ENCODE measurements around the gene CCDC91. TPM values are rescaled to one million over a fixed set of nuclear protein-coding genes. Genes with fewer than 3 reads are reported as not detected.

The CCDC91 gene
- total RNA-seq, 2 experiments from 2014 or later: 23.1 to 24.6 TPM

DNA sequence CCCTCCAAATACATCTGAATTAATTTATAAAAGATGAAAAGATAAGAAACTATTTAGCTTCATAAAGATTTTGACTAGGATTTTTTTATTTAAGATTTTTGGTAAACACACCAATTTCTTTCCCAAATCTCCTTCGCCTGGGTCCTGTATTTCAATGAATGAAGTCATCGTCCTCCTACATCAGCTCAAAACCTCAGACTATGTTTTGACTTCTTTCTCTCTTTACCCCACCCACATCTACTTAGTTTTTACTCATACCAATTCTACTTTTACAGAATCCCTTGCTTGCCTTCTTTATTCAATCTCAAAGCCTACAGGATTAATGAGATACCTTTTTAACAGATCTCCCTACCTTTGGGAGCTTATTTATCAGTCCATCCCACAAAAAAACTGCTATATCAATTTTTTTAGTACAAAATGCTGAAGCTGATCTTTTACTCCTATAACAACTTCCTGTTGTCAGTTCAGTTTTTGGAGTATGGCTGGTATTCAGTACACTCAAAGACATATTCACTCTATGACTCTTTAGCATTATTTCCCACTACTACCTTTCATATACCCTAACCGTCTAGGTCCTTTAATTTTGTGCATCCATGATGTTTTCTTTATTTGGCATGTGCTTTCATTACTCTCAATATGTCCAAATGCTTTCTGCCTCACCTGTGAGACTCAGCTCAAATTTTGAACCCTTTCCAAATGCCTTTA, 18.7 kb upstream of the CCDC91 start:
- CTCF ChIA-PET: no interaction called here
- DNase-seq: no peak
- Mint-ChIP-seq H3K27ac (peak overlapping the region; percentile 10), H3K27me3 (no peaks in the 10 kb centered on the region), H3K4me3 (no peak overlapping the region), H3K36me3 (ENCODE audit: low read depth) (no peaks in the 10 kb centered on the region), H3K9me3 (no peaks in the 10 kb centered on the region), H3K4me1 (peaks cover 1% of the 10 kb centered on the region)
- POLR2A ChIA-PET: interaction anchor here (1.0 kb wide), 1 partner anchor 19 kb away, joined by 6 read pairs; the partner anchor contains the start of gene CCDC91

DNA sequence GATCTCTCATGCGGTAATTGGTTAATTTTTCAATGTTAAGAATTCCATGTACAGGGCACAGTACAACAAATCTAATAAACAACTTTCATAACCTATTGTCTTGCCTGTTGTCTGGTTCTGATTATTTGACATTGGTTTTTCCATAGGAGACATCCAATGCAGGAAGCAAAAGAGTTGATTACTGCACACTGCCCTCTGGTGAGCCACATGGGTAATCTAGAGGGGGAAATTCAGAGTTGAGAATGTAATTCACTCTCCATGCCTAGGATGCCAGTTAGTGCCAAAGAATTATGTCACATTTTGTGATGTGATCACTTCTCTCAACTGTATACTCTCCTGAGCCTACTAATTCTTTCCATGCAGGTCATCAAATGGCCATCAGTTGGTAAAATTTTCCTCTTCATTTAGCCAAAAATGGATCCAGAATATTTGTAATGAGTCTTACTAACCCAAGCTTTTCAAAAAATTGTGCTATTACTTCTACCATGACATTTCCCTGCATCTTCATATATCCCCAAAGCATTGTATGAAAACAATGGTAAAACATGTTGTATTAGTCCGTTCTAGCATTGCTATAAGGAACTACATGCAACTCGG, 17.7 kb upstream of the CCDC91 start:
- CTCF ChIA-PET: no interaction called here
- POLR2A ChIA-PET: no interaction called here
- no peaks in the 10 kb centered on the region for H3K27me3 Mint-ChIP-seq
- H3K4me1 Mint-ChIP-seq: peaks cover 1% of the 10 kb centered on the region
- H3K4me3 Mint-ChIP-seq: no peak overlapping the region
- H3K27ac Mint-ChIP-seq: no peak overlapping the region
- no peaks in the 10 kb centered on the region for H3K36me3 Mint-ChIP-seq (ENCODE audit: low read depth)
- H3K9me3 Mint-ChIP-seq: no peaks in the 10 kb centered on the region
- no peak for DNase-seq

DNA sequence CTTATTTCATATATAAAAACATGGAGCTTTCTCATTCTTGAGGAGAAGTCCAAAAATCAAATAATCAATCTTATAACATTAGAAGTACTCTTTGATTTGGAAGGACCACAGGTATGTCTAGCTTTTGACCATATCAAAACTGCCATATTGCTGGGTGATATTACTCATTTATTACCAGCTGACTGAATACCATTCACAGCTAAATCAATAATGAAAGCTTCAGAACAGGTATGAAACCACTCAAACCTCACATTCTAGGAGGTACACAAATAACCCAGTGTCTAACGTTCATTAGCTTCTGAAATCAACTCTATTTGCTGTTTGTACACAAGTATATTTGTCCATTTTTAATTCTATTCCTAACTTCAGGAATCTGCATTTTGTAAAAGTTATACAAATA, 16.8 kb upstream of the CCDC91 start:
- Mint-ChIP-seq H3K4me3 (no peak overlapping the region), H3K4me1 (peaks cover 1% of the 10 kb centered on the region), H3K27me3 (no peaks in the 10 kb centered on the region), H3K27ac (no peak overlapping the region), H3K9me3 (no peaks in the 10 kb centered on the region), H3K36me3 (ENCODE audit: low read depth) (no peaks in the 10 kb centered on the region)
- POLR2A ChIA-PET: no interaction called here
- CTCF ChIA-PET: no interaction called here
- DNase-seq: no peak

DNA sequence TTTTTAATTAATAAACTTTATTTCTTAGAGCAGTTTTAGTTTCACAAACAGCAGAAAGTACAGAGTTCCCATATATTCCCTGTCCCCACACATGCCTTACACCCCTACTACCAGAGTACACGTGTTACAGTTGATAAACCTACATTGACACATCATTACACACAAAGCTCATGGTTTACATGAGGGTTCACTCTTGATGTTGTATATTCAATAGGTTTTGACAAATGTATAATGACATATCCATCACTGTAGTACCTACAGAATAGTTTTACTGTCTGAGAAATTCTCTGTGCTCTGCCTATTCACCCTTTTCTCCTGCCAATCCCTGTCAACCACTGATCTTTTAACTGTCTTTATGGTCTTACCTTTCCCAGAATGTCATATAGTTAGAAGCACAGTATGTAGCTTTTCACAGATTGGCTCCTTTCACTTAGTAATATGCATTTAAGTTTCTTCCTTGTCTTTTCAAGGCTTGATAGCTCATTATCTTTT, 15.1 kb upstream of the CCDC91 start:
- Mint-ChIP-seq H3K27ac (no peak overlapping the region), H3K4me1 (peaks cover 1% of the 10 kb centered on the region), H3K27me3 (no peaks in the 10 kb centered on the region), H3K9me3 (no peaks in the 10 kb centered on the region), H3K4me3 (no peak overlapping the region), H3K36me3 (ENCODE audit: low read depth) (no peaks in the 10 kb centered on the region)
- POLR2A ChIA-PET: interaction anchor here (2.4 kb wide), 1 partner anchor 16 kb away, joined by 10 read pairs; the partner anchor contains the start of gene CCDC91
- CTCF ChIA-PET: no interaction called here
- no peak for DNase-seq

DNA sequence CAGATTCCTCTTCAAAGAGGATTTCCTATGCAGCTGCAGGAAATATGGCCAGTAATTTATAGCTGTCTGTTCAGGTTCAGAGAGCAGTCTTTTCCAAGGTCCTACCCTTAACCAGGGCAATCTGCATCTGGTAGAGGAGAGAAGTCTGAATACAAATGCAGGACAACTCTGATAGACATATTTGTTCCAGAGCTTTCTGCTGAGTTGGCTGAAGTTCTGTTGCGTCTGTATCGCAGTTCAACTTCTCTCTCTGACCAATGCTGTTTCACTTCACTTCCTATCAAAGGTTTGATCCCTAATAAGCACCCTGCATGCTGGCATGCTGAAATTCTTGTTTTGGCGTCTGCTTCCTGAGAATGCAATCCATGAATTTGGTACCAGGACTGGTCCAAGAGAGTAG, 14.0 kb upstream of the CCDC91 start:
- DNase-seq: no peak
- Mint-ChIP-seq H3K4me1 (peaks cover 1% of the 10 kb centered on the region), H3K36me3 (ENCODE audit: low read depth) (no peaks in the 10 kb centered on the region), H3K4me3 (no peak overlapping the region), H3K9me3 (no peaks in the 10 kb centered on the region), H3K27ac (no peak overlapping the region), H3K27me3 (no peaks in the 10 kb centered on the region)
- ChIA-PET POLR2A (interaction anchor here (2.4 kb wide), 1 partner anchor 14 kb away, joined by 10 read pairs; the partner anchor contains the start of gene CCDC91), CTCF (no interaction called here)

DNA sequence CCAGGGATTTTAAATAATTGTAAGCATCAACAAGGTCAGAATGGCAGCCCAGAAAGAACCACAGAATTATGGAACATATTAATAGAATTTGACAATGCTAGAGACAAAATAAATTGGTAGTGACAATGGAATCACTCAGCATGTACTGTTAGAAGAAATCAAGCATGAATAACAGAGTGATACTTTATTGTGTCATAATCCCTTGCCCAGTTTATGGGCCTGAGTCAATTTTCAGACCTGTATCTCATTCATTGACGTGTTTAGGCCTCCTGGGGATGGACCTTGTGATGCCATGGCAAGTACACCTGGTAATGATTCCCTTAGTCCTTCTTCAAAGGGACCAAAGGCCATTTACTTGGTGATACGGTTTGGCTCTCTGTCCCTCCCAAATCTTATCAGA, 12.8 kb upstream of the CCDC91 start:
- Mint-ChIP-seq H3K4me1 (no peaks in the 10 kb centered on the region), H3K4me3 (no peak overlapping the region), H3K27ac (no peak overlapping the region), H3K9me3 (no peaks in the 10 kb centered on the region), H3K27me3 (no peaks in the 10 kb centered on the region), H3K36me3 (ENCODE audit: low read depth) (no peaks in the 10 kb centered on the region)
- ChIA-PET POLR2A (interaction anchor here (2.4 kb wide), 1 partner anchor 13 kb away, joined by 10 read pairs; the partner anchor contains the start of gene CCDC91), CTCF (no interaction called here)
- DNase-seq: no peak

DNA sequence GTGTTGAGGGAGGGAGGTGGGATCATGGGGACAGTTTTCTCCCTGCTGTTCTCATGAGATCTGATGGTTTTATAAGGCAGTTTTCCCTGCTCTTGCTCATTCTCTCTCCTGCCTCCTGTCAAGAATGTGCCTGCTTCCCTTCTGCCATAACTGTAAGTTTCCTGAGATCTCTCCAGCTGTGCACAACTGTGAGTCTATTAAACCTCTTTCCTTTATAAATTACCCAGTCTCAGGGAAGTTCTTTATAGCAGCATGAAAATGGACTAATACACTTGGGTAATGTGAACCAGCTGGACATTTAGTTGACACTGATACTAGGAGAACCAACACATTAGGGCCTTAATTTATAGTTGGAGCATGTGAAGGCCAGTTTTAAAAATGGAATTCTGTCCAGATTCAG, 12.4 kb upstream of the CCDC91 start:
- Mint-ChIP-seq H3K4me3 (no peak overlapping the region), H3K27ac (no peak overlapping the region), H3K4me1 (no peaks in the 10 kb centered on the region), H3K27me3 (no peaks in the 10 kb centered on the region), H3K36me3 (ENCODE audit: low read depth) (no peaks in the 10 kb centered on the region), H3K9me3 (no peaks in the 10 kb centered on the region)
- ChIA-PET POLR2A (no interaction called here), CTCF (no interaction called here)
- DNase-seq: no peak

DNA sequence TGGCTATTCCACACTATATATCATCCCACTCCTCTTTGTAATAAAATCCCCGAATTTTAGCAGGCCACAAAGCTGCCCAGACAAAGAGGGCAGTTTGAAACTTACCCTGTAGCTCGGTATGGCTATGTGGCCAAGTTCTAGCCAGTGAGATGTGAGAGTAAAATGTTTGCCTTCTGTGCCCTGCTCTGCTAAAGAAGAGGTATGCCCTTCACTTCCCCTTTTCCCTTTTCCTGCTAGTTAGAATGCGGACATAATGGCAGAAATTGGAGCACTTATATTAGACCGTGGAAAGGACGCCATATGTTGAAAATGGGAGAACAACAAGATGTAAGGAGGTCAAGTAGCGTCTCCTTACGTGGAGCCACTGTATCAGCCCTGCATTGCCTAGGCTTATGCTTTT, 11.5 kb upstream of the CCDC91 start:
- DNase-seq: no peak
- Mint-ChIP-seq H3K4me1 (no peaks in the 10 kb centered on the region), H3K36me3 (ENCODE audit: low read depth) (no peaks in the 10 kb centered on the region), H3K27ac (no peak overlapping the region), H3K4me3 (no peak overlapping the region), H3K27me3 (no peaks in the 10 kb centered on the region), H3K9me3 (peaks cover 4% of the 10 kb centered on the region)
- ChIA-PET CTCF (no interaction called here), POLR2A (no interaction called here)

DNA sequence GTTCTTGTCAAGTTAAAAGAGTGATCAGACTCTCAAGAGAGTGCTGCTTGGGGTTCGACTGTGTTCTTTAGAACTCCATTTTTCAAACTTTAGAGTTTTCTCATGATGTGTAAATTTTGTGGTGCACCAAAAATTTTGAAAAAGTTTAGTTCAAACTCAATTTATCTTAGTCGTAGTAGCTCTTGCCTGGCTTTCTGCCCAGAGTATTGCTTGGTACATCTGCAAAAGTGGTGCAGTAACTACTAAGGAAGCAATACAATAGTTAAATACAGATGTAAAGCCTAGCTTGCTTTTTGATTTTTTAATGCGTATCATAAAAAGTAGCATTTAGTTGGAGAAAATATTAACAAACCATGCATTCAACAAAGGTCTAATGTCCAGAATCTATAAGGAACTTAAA, 9.5 kb upstream of the CCDC91 start:
- DNase-seq: no peak
- peaks cover 4% of the 10 kb centered on the region for H3K9me3 Mint-ChIP-seq
- H3K27ac Mint-ChIP-seq: no peak overlapping the region
- ChIA-PET POLR2A (no interaction called here), CTCF (no interaction called here)
- H3K4me1 Mint-ChIP-seq: no peaks in the 10 kb centered on the region
- no peaks in the 10 kb centered on the region for H3K36me3 Mint-ChIP-seq (ENCODE audit: low read depth)
- no peak overlapping the region for H3K4me3 Mint-ChIP-seq
- no peaks in the 10 kb centered on the region for H3K27me3 Mint-ChIP-seq

DNA sequence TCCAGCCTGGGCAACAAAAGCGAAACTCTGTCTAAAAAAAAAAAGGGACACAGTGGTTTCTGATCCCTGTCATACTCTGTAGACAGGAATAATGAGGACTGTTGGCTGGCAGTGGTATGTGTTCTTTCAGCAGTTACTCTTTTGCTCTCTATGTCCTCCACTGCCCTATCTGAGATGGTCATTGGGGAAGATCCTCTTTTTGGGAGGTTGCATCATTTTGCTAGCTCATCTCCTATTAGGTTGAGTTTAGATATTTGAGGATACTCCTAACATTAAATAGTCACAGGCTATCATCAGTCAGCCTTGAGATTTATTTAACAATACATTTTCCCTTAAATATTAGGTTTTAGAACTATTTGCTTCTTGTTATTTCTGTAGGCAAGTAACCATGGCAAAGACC, 5.9 kb upstream of the CCDC91 start:
- ChIA-PET CTCF (no interaction called here), POLR2A (no interaction called here)
- Mint-ChIP-seq H3K36me3 (ENCODE audit: low read depth) (no peaks in the 10 kb centered on the region), H3K27ac (no peak overlapping the region), H3K27me3 (no peaks in the 10 kb centered on the region), H3K4me3 (no peak overlapping the region), H3K4me1 (peaks cover 5% of the 10 kb centered on the region), H3K9me3 (peaks cover 4% of the 10 kb centered on the region)
- DNase-seq: no peak

DNA sequence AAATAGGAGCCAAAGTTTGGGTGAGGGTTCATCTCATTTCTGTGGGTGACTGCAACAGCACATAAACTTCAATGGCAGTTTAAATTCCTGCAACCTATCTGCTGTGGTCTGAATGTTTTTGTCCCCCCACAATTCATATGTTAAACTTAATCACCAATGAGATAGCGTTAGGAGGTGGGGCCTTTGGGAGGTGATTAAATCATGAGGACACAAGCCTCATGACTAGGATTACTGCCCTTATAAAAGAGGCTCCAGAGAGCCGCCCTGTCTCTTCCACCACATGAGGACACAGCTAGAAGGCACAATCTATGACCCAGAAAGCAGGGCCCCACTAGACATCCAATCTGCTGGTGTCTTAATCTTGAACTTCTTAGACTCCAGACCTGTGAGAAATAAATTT, 3.8 kb upstream of the CCDC91 start:
- CTCF ChIA-PET: no interaction called here
- H3K4me3 Mint-ChIP-seq: no peak overlapping the region
- peaks cover 4% of the 10 kb centered on the region for H3K9me3 Mint-ChIP-seq
- H3K36me3 Mint-ChIP-seq (ENCODE audit: low read depth): peaks cover 4% of the 10 kb centered on the region
- POLR2A ChIA-PET: no interaction called here
- no peak overlapping the region for H3K27ac Mint-ChIP-seq
- no peaks in the 10 kb centered on the region for H3K27me3 Mint-ChIP-seq
- no peak for DNase-seq
- peaks cover 19% of the 10 kb centered on the region for H3K4me1 Mint-ChIP-seq

DNA sequence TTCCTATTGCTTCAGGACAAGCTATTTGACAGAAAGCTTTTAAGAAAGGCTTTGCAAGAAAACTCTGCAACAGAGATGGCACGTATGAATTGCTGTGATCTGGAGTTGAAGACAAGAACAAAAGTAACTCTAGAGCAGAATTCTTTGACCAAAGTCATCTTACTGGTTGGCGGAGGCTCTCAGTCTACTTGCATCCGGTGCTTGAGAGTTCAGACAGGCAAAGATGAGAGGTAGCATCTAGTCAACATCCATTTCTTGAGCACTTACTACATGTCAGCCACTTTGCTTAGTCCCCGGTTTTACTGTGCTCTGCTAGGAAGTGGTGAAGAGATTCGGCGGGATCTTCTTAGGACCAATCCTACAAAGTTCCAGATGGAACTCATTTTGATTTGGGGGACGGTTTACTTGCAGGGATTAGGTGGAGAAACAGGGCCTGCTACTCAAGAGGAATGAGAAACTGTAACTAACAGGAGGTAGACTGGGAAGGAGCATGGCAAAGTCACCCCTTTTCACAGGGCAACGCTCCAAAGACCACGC, 404 bp upstream of the CCDC91 start:
- Mint-ChIP-seq H3K9me3 (peaks cover 3% of the 10 kb centered on the region), H3K4me3 (peak overlapping the region; percentile 93), H3K27me3 (no peaks in the 10 kb centered on the region), H3K27ac (peak overlapping the region; percentile 97), H3K36me3 (ENCODE audit: low read depth) (peaks cover 10% of the 10 kb centered on the region), H3K4me1 (peaks cover 28% of the 10 kb centered on the region)
- CTCF ChIA-PET: no interaction called here
- POLR2A ChIA-PET: interaction anchor here (1.3 to 4.2 kb wide), 5 partner anchors 14 to 355 kb away, joined by 4 to 27 read pairs (median 8); no protein-coding TSS in a partner anchor
- DNase-seq: peak; percentile 21

DNA sequence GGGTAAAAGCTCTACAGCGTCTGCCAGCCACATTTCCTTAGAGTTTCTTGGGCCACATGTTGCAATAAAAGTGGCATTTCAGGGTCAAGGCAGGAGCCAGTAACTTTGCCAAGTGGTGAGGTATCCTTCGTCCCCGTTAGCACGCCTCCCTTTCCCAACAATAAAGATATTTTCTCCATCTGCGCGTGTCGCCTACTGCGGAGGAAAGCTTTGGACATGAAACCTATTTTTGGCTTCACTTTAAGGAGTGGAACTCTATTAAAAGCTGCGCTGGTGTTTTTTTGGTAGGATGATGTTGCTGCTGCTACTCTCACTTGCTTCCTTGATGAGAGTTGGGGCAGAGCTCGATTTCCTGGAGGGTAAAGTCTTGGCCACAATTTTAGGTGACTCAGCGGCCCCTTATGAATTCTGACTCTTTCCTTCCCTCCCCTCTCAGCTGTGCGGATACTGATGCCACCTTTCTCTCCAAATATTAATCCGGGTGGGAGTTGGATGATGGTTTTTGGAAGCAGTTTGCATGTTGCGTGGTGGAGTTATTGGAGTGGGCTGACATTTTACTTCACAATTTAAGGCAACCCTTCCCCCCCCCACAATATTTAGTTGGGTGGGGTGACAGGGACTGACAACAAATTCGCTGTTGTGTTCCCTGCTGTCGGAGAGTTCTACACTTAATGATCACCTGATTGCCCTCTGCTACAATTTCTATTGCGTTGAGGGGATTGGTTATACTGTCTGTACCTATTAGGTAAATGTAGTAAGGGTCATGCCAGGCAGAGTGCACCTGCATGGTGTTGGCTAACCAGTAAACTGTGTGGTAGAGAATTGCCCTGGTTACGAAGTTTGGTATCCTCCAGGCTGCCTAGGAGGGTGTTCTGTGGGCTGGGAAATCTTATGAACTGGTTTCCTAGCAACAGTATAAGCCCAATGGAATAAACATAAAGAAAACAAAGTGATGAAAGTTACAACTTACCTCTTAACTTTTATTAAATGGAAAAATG, 1.1 kb downstream of the CCDC91 start:
- Mint-ChIP-seq H3K36me3 (ENCODE audit: low read depth) (peaks cover 15% of the 10 kb centered on the region), H3K27me3 (no peaks in the 10 kb centered on the region), H3K4me3 (peak overlapping the region; percentile 93), H3K9me3 (peaks cover 3% of the 10 kb centered on the region), H3K4me1 (peaks cover 29% of the 10 kb centered on the region), H3K27ac (peak overlapping the region; percentile 97)
- CTCF ChIA-PET: interaction anchor here (1.0 kb wide), 1 partner anchor 667 kb away, joined by 3 read pairs; the partner anchor contains the start of gene PPFIBP1
- POLR2A ChIA-PET: interaction anchor here (0.8 to 4.2 kb wide), 15 partner anchors 15 to 360 kb away, joined by 3 to 27 read pairs (median 4); no protein-coding TSS in a partner anchor
- DNase-seq: peak; percentile 53
